ENCODE results near the gene SH2D1A. TPM values are rescaled to one million over a fixed set of nuclear protein-coding genes. Genes with fewer than 3 reads are reported as not detected.

SH2D1A gene
- total and polyA plus RNA-seq, 11 donors, result 0.04 to 3.4 (median 0.42) TPM; not detected in 7

GRCh38 chrX:124358800-124359383 lies 12.5 kb downstream of the SH2D1A start:
- Histone ChIP-seq H3K36me3 (no peaks in the 10 kb centered on the region), H3K27me3 (no peaks in the 10 kb centered on the region), H3K4me1 (no peaks in the 10 kb centered on the region), H3K9me3 (no peaks in the 10 kb centered on the region), H3K4me3 (no peak overlapping the region), H3K27ac (no peak overlapping the region)
- WGBS, 4 donors, result 44 to 48% (median 46%) methylated on average over 3 of the region's 3 CpGs
- no peak for ATAC-seq
- no peak for TF ChIP-seq POLR2A (IDR thresholded peaks at IDR 0.05)
- no peak for TF ChIP-seq CTCF (IDR thresholded peaks at IDR 0.05)
- intact Hi-C loops (cut with DNase I), result no loop called here
- DNase-seq, result no peak

- intact Hi-C loops (cut with DNase I), result no loop called here
- 39 to 72% (median 56%) methylated on average over 2 of the region's 2 CpGs for WGBS, 4 donors
These were observed 15.7 kb downstream of the SH2D1A start for GRCh38 chrX:124362072-124362471.

GRCh38 chrX:124362761-124363160 lies 16.4 kb downstream of the SH2D1A start:
- no peak overlapping the region for H3K4me3 ChIP-seq
- intact Hi-C loops (cut with DNase I), result no loop called here

More at GRCh38 chrX:124362072-124362471, 15.7 kb downstream of the SH2D1A start:
- no peaks in the 10 kb centered on the region for H3K27me3 ChIP-seq
- no peaks in the 10 kb centered on the region for H3K4me1 ChIP-seq
- TF ChIP-seq CTCF (IDR thresholded peaks at IDR 0.05) (no peak), POLR2A (IDR thresholded peaks at IDR 0.05) (no peak)
- no peak for DNase-seq
- H3K27ac ChIP-seq, result no peak overlapping the region
- H3K9me3 ChIP-seq, result no peaks in the 10 kb centered on the region
- H3K4me3 ChIP-seq, result no peak overlapping the region
- ATAC-seq, result no peak
- H3K36me3 ChIP-seq, result no peaks in the 10 kb centered on the region

GRCh38 chrX:124369722-124370121 lies 23.4 kb downstream of the SH2D1A start:
- no peak overlapping the region for H3K27ac ChIP-seq
- ATAC-seq, result no peak

More at GRCh38 chrX:124362761-124363160, 16.4 kb downstream of the SH2D1A start:
- H3K9me3 ChIP-seq, result no peaks in the 10 kb centered on the region
- ATAC-seq, result no peak
- H3K4me1 ChIP-seq, result no peaks in the 10 kb centered on the region
- H3K36me3 ChIP-seq, result no peaks in the 10 kb centered on the region
- TF ChIP-seq POLR2A (IDR thresholded peaks at IDR 0.05), result no peak
- 48 to 79% (median 70%) methylated on average over 1 of the region's 1 CpG for WGBS, 4 donors
- H3K27me3 ChIP-seq, result no peaks in the 10 kb centered on the region
- H3K27ac ChIP-seq, result no peak overlapping the region
- DNase-seq, result no peak

More at GRCh38 chrX:124369722-124370121, 23.4 kb downstream of the SH2D1A start:
- intact Hi-C loops (cut with DNase I), result no loop called here
- TF ChIP-seq POLR2A (IDR thresholded peaks at IDR 0.05), result no peak
- TF ChIP-seq CTCF (IDR thresholded peaks at IDR 0.05), result no peak
- Histone ChIP-seq H3K4me3 (no peak overlapping the region), H3K27me3 (peaks cover 0 to 2% (median 0%) of the 10 kb centered on the region in 9 donors), H3K36me3 (no peaks in the 10 kb centered on the region), H3K9me3 (no peaks in the 10 kb centered on the region), H3K4me1 (no peaks in the 10 kb centered on the region)
- DNase-seq, result no peak
